Stomach smooth muscle (tissue), 2 donors: ENCODE measurements around the gene ASB12.
A peak's percentile ranks its signal among the peaks of the same experiment; 100 is the strongest.
"Not testable (repeated sequence)": the region's sequence is repeated elsewhere in the genome, so short reads cannot be mapped to it uniquely, and the experiment has no call there.

Experiments used
- H3K27ac ChIP-seq: one replicate; pipeline ENCODE4 v1.7.0; 2013; ENCODE audit warnings: mild to moderate bottlenecking, low read length, inconsistent platforms
- H3K27me3 ChIP-seq, 2 donors: one replicate each; pipeline ENCODE4 v1.7.0; 2013; ENCODE audit warnings: low read length in 2 of 2; ENCODE audit not compliant: insufficient read depth in 2 of 2, control insufficient read depth in 1 of 2
- H3K36me3 ChIP-seq, 2 donors: one replicate each; pipeline ENCODE4 v1.7.0; 2013; ENCODE audit warnings: low read length in 2 of 2; ENCODE audit not compliant: control insufficient read depth in 2 of 2, insufficient read depth in 2 of 2
- H3K4me1 ChIP-seq: one replicate; pipeline ENCODE4 v1.7.0; 2013; ENCODE audit warnings: low read length; ENCODE audit not compliant: control insufficient read depth, insufficient read depth
- H3K4me3 ChIP-seq, 2 donors: one replicate each; pipeline ENCODE4 v1.7.0; 2013; ENCODE audit warnings: low read length in 2 of 2
- H3K9ac ChIP-seq, 2 donors: one replicate each; pipeline ENCODE4 v1.7.0; 2013; ENCODE audit warnings: low read length in 2 of 2, mild to moderate bottlenecking in 1 of 2
- H3K9me3 ChIP-seq, 2 donors: one replicate each; pipeline ENCODE4 v1.7.0; 2013; ENCODE audit warnings: low read length in 2 of 2; ENCODE audit not compliant: control insufficient read depth in 2 of 2
- donor health status: healthy.
- donor health status: Pancreatic carcinoma.

Gene ASB12

GRCh38 chrX:64230123-64230970 is at the start of gene ASB12:
Gene ASB12 (minus strand): TSS chrX:64230607. CDS start chrX:64225650, 4,957 bp downstream.
- H3K9me3 ChIP-seq, result no peaks in the 10 kb centered on the region
- H3K4me1 ChIP-seq, result no peaks in the 10 kb centered on the region
- H3K27ac ChIP-seq, result no peak within 1 kb of the TSS

DNA sequence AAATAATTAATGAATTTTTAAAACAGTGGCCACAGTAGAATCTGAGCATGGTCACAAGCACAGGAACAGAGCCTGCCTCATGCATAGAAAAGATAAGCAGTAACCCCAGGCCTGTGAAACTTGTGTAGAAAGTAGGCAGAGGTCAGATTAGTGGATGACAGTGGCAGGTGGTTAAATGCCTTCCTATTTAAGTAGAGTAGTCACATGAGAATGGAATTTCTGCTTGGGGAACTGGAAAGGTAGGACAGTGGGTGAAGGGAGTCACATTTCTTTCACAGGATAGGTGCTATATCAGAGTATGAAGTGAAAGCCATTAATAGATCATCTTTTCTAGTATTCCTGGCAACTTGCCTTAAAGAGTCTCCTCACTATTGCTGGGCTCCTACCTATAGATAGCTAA is 34.9 kb upstream of the ASB12 start:
- no peaks in the 10 kb centered on the region for H3K36me3 ChIP-seq

More at GRCh38 chrX:64230123-64230970, at the start of gene ASB12:
- no peak within 1 kb of the TSS for H3K4me3 ChIP-seq
- H3K9ac ChIP-seq, result no peak within 1 kb of the TSS
- no peaks in the 10 kb centered on the region for H3K27me3 ChIP-seq
- no peaks in the 10 kb centered on the region for H3K36me3 ChIP-seq

DNA sequence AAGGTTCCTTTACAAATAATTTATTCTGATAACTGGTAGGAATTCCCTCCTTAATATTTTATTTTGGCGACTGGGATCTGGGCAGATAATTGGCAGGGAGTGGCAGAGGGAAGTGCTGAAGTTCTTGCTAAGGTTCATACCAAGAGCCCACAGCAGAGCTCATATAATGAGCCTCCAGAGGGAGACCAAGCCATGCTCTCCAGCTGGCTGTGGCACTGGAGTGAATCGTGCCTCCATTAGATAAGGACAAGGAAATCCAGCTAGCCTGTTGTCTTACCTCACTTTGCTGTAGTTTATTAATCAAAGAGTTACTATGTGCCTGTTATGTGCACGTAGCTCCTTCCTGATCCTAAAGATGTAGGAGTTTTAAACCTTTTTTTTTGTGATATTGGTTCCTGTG is 1.3 kb downstream of the ASB12 start:
- no peaks in the 10 kb centered on the region for H3K4me1 ChIP-seq
- H3K27me3 ChIP-seq, result peaks cover 0 to 2% of the 10 kb centered on the region in 2 donors
- H3K9me3 ChIP-seq, result no peaks in the 10 kb centered on the region
- H3K27ac ChIP-seq, result no peak overlapping the region
- H3K9ac ChIP-seq, result no peak overlapping the region
- no peak overlapping the region for H3K4me3 ChIP-seq
- no peaks in the 10 kb centered on the region for H3K36me3 ChIP-seq

More for the DNA sequence above, 34.9 kb upstream of the ASB12 start:
- H3K4me3 ChIP-seq, result no peak overlapping the region
- no peak overlapping the region for H3K27ac ChIP-seq
- H3K4me1 ChIP-seq, result no peaks in the 10 kb centered on the region
- H3K9ac ChIP-seq, result no peak overlapping the region
- H3K9me3 ChIP-seq, result no peaks in the 10 kb centered on the region
- H3K27me3 ChIP-seq, result peaks cover 0 to 5% of the 10 kb centered on the region in 2 donors

DNA sequence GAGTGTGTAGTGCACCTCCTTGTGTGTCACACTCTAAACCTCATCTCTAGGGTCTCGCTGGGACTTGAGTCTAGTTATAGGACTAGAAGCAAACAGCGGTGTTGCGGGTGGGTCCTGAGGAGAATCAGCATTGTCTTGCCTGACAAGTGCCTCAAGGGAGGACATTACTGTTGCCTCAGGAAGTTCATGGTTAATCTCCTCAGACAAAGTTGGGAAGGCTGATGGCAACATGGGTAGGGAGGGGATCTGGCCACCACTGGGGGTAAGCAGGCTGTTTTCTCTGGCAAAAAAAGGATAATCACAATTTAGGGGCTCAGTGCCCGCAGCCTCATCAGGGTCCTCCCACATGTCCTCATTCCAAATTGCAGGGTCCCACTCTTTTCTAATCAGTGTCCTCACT is 12.4 kb downstream of the ASB12 start:
- Histone ChIP-seq H3K27me3 (peaks cover 0 to 12% of the 10 kb centered on the region in 2 donors), H3K4me3 (no peak overlapping the region), H3K4me1 (no peaks in the 10 kb centered on the region), H3K9me3 (no peaks in the 10 kb centered on the region), H3K36me3 (no peaks in the 10 kb centered on the region), H3K9ac (no peak overlapping the region), H3K27ac (no peak overlapping the region)

DNA sequence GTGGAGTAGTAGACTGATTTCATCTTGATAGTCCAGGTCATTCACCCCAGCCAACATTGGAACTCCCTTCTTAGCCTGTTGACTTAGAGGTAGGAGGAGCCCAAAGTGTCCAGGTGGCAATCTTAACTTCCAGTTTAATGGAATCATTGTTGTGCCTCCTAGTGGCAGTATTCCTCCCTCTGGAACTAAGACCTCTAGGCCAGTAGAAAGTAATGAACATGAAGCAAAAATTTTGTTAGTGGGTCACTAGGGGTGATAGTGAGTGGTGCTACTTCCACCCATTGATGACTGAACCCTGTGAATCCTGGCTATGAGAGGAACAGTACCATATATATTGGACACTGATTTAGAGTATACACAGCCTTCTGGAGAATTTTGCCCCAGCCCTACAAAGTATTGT is 16.4 kb downstream of the ASB12 start:
- H3K27me3 ChIP-seq, H3K4me1 ChIP-seq, H3K4me3 ChIP-seq, H3K27ac ChIP-seq, H3K9me3 ChIP-seq, H3K36me3 ChIP-seq, H3K9ac ChIP-seq: not testable (repeated sequence)

DNA sequence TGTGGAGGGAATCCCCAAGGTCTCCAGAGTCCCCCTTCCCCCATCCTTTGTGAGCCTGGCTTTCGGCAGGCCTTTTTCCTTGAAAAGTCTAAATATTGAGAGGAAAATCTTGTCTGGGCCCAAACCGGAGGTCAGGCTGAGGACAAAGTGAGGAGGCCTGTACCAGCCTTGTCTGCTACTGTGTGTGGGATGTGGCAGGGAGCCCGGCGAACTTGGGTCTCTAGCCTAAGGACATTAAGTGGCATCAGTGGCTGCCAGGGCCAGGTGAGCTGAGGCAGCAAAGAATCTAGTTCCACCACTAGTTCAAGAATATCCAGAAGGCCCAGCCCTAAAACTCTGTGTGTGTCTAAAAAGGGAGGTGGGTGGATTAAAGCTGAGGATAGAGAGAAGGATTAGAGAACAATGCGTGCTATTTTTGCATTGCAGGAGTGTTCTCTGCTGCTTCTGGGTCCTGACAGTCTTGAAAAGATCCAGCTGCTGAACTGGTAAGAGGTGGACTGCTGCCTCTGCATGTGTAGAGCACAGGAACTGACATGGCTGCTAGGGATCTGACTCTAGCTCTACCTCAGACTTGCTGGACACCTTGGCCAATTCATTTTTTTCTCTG is 23.7 kb downstream of the ASB12 start:
- H3K27ac ChIP-seq, result peak overlapping the region; percentile 85
- H3K27me3 ChIP-seq, result peaks cover 0 to 2% of the 10 kb centered on the region in 2 donors
- H3K4me1 ChIP-seq, result peaks cover 37% of the 10 kb centered on the region
- H3K4me3 ChIP-seq, result peak overlapping the region; percentile 72 to 78
- no peaks in the 10 kb centered on the region for H3K36me3 ChIP-seq
- peak overlapping the region; percentile 76 to 87 for H3K9ac ChIP-seq
- no peaks in the 10 kb centered on the region for H3K9me3 ChIP-seq

GRCh38 chrX:64205735-64206501 is 24.5 kb downstream of the ASB12 start:
- Histone ChIP-seq H3K9me3 (no peaks in the 10 kb centered on the region), H3K27me3 (peaks cover 0 to 2% of the 10 kb centered on the region in 2 donors), H3K36me3 (no peaks in the 10 kb centered on the region), H3K27ac (peak overlapping the region; percentile 85), H3K4me3 (peak overlapping the region; percentile 72 to 78), H3K4me1 (peaks cover 40% of the 10 kb centered on the region), H3K9ac (peak overlapping the region; percentile 76 to 87)

DNA sequence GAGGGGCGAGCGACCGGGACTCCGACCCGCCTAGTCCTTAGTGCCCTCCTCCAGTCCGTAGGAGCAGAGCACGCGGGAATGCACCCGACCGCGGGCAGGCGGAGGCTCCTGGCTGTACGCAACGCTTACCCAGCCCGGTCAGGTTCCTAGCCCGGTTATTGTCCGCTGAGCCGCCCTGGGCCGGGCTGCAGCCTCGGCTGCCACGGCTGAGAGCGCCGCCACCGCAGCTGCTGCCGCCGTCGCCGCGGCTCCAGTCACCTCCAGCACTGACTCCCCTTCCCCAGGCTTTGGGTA is 25.0 kb downstream of the ASB12 start, which contains the start of gene AMER1:
AMER1 (minus strand) TSS at position 268 of the 294 bp plus-strand sequence. CDS start 12,422 bp downstream, outside the sequence.
- H3K4me3 ChIP-seq, result peak within 1 kb of the TSS; percentile 72 to 78
- H3K4me1 ChIP-seq, result peaks cover 40% of the 10 kb centered on the region
- no peaks in the 10 kb centered on the region for H3K36me3 ChIP-seq
- peak within 1 kb of the TSS; percentile 85 for H3K27ac ChIP-seq
- no peaks in the 10 kb centered on the region for H3K9me3 ChIP-seq
- peak within 1 kb of the TSS; percentile 76 to 87 for H3K9ac ChIP-seq
- peaks cover 0 to 2% of the 10 kb centered on the region in 2 donors for H3K27me3 ChIP-seq

- Histone ChIP-seq H3K27ac (peak overlapping the region; percentile 85), H3K9me3 (no peaks in the 10 kb centered on the region), H3K27me3 (peaks cover 0 to 2% of the 10 kb centered on the region in 2 donors), H3K4me3 (peak overlapping the region; percentile 72 to 78), H3K9ac (peak overlapping the region; percentile 62 to 64), H3K36me3 (no peaks in the 10 kb centered on the region), H3K4me1 (peaks cover 40% of the 10 kb centered on the region)
Observed at GRCh38 chrX:64204701-64205440, 25.5 kb downstream of the ASB12 start.

DNA sequence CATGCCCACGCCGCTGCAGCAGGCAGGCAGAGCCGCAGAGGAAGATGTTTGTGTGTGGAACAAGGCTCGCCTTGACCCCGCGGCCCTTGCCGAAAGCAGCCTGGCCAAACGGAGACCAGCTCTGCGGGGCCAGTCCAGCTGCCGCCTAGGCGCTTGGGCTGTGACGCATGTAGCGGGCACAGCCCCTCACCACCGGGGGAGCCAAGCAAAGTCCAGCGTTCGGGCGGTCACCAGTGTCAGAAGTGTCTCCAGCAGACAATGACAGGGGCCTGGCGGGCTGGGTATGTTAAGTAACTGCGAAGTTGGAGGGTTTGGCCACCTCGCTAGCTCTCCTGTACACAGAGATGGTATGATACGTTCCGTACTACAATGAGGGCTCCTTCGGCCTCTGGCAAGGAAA is 26.2 kb downstream of the ASB12 start:
- Histone ChIP-seq H3K4me1 (peaks cover 40% of the 10 kb centered on the region), H3K4me3 (peak overlapping the region; percentile 63 to 78), H3K27me3 (peaks cover 0 to 2% of the 10 kb centered on the region in 2 donors), H3K9ac (peak overlapping the region; percentile 62 to 64), H3K36me3 (no peaks in the 10 kb centered on the region), H3K9me3 (no peaks in the 10 kb centered on the region), H3K27ac (peak overlapping the region; percentile 67)
